ENCODE data around the gene STMN1.

DNA sequence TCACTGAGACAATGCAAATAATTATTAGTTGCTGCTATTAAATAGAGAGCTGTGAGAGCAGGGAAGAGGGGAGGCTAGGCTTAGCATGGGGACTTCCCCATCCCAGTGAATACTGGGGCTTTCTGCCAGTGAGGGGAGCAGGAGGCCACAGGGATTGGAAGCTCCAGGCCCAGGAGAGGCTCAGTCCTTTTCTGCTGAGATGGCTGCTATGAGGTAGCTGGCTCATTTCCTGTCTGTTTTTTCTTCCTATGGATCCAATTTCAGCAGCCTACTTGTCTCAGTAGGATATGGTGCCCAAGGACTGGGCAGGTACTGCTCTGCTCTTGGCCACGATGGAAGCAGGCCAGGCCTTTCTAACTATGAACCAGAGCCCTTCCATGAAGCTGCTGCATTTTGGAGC lies 10.0 kb downstream of the STMN1 start:
- TF ChIP-seq POLR2AphosphoS5 (IDR thresholded peaks at IDR 0.05; ENCODE audit: low read depth, low read length) (no peak), POLR2A (IDR thresholded peaks at IDR 0.05; ENCODE audit: low read depth, low read length) (no peak)

Measured in GM12892 (cell line).